Large intestine (tissue), 3 donors: ENCODE measurements around the gene RNLS. TPM values are rescaled to one million over a fixed set of nuclear protein-coding genes. Genes with fewer than 3 reads are reported as not detected.

ENCODE experiments used
- DNase-seq, 2 donors: peaks; one replicate each; pipeline versions ENCODE4 v3.0.0 to v3.0.0-alpha.2; 2013
- H3K27ac ChIP-seq: one replicate; pipeline ENCODE4 v1.5.1; 2013; ENCODE audit warnings: low read length
- H3K27me3 ChIP-seq: 2 replicates; pipeline ENCODE4 v1.6.1; 2013; ENCODE audit warnings: low read length; ENCODE audit not compliant: control insufficient read depth, insufficient read depth
- H3K36me3 ChIP-seq: 2 replicates; pipeline ENCODE4 v1.6.1; 2013; ENCODE audit warnings: low read length; ENCODE audit not compliant: control insufficient read depth, insufficient read depth
- H3K4me1 ChIP-seq: one replicate; pipeline ENCODE4 v1.6.1; 2013; ENCODE audit warnings: low read length; ENCODE audit not compliant: control insufficient read depth, insufficient read depth
- H3K4me3 ChIP-seq: one replicate; pipeline ENCODE4 v1.5.1; 2013; ENCODE audit warnings: low read length
- H3K9me3 ChIP-seq: one replicate; pipeline ENCODE4 v1.6.1; 2013; ENCODE audit warnings: mild to moderate bottlenecking, low read depth, low read length, moderate library complexity; ENCODE audit not compliant: control insufficient read depth
- WGBS: methylation state at CpG from one replicate; pipeline ENCODE4 v1.1.5; 2013; ENCODE audit warnings: low lambda C conversion rate; ENCODE audit not compliant: insufficient coverage; 5-methylcytosine and 5-hydroxymethylcytosine counted together
- polyA plus RNA-seq: library from polyadenylated mRNA; unstranded; fragments of 120-200 nt; gene quantifications from one replicate; pipeline ENCODE4 v1.2.1, GENCODE V29; 2013

Gene RNLS
- polyA plus RNA-seq, 1 donor: 19.5 TPM

- WGBS: 83% methylated on average over 1 of the region's 2 CpGs
These were observed 346.9 kb downstream of the RNLS start for GRCh38 chr10:88236121-88236743.

GRCh38 chr10:88234297-88234696 is 348.8 kb downstream of the RNLS start:
- Histone ChIP-seq H3K27me3 (no peaks in the 10 kb centered on the region), H3K4me1 (no peaks in the 10 kb centered on the region), H3K36me3 (no peaks in the 10 kb centered on the region), H3K27ac (no peak overlapping the region), H3K4me3 (no peak overlapping the region), H3K9me3 (no peaks in the 10 kb centered on the region)
- no peak for DNase-seq
- WGBS: 80% methylated on average over 1 of the region's 4 CpGs

More at GRCh38 chr10:88236121-88236743, 346.9 kb downstream of the RNLS start:
- Histone ChIP-seq H3K27me3 (no peaks in the 10 kb centered on the region), H3K9me3 (no peaks in the 10 kb centered on the region), H3K36me3 (no peaks in the 10 kb centered on the region), H3K4me1 (no peaks in the 10 kb centered on the region), H3K27ac (no peak overlapping the region), H3K4me3 (no peak overlapping the region)
- no peak for DNase-seq

- DNase-seq: no peak
- Histone ChIP-seq H3K27me3 (no peaks in the 10 kb centered on the region), H3K27ac (no peak overlapping the region), H3K9me3 (no peaks in the 10 kb centered on the region), H3K36me3 (no peaks in the 10 kb centered on the region), H3K4me1 (no peaks in the 10 kb centered on the region), H3K4me3 (no peak overlapping the region)
- no CpG with 5 or more reads among the region's 6 CpGs for WGBS
These were observed 349.2 kb downstream of the RNLS start for GRCh38 chr10:88233870-88234269.

GRCh38 chr10:88232983-88233543 is 350.1 kb downstream of the RNLS start:
- Histone ChIP-seq H3K4me1 (no peaks in the 10 kb centered on the region), H3K27me3 (no peaks in the 10 kb centered on the region), H3K4me3 (no peak overlapping the region), H3K9me3 (no peaks in the 10 kb centered on the region), H3K27ac (no peak overlapping the region), H3K36me3 (no peaks in the 10 kb centered on the region)
- no CpG with 5 or more reads among the region's 7 CpGs for WGBS
- no peak for DNase-seq

- DNase-seq: no peak
These were observed 350.9 kb downstream of the RNLS start for GRCh38 chr10:88232029-88232895.

GRCh38 chr10:88230251-88230650 is 352.9 kb downstream of the RNLS start:
- H3K27me3 ChIP-seq: no peaks in the 10 kb centered on the region
- H3K4me1 ChIP-seq: no peaks in the 10 kb centered on the region
- no peaks in the 10 kb centered on the region for H3K36me3 ChIP-seq
- H3K27ac ChIP-seq: no peak overlapping the region
- no peak overlapping the region for H3K4me3 ChIP-seq
- WGBS: 29% methylated on average over 3 of the region's 8 CpGs
- DNase-seq: no peak
- no peaks in the 10 kb centered on the region for H3K9me3 ChIP-seq

More at GRCh38 chr10:88232029-88232895, 350.9 kb downstream of the RNLS start:
- H3K4me1 ChIP-seq: no peaks in the 10 kb centered on the region
- no peaks in the 10 kb centered on the region for H3K36me3 ChIP-seq
- no peaks in the 10 kb centered on the region for H3K27me3 ChIP-seq
- WGBS: 100% methylated on average over 1 of the region's 5 CpGs
- no peaks in the 10 kb centered on the region for H3K9me3 ChIP-seq
- H3K27ac ChIP-seq: no peak overlapping the region
- H3K4me3 ChIP-seq: no peak overlapping the region

- no peaks in the 10 kb centered on the region for H3K27me3 ChIP-seq
- H3K4me3 ChIP-seq: no peak overlapping the region
- no peaks in the 10 kb centered on the region for H3K9me3 ChIP-seq
- no CpG with 5 or more reads among the region's 4 CpGs for WGBS
- DNase-seq: no peak
- no peak overlapping the region for H3K27ac ChIP-seq
- no peaks in the 10 kb centered on the region for H3K36me3 ChIP-seq
- no peaks in the 10 kb centered on the region for H3K4me1 ChIP-seq
These were observed 355.0 kb downstream of the RNLS start for GRCh38 chr10:88228130-88228529.

- Histone ChIP-seq H3K4me1 (no peaks in the 10 kb centered on the region), H3K27me3 (no peaks in the 10 kb centered on the region), H3K27ac (no peak overlapping the region), H3K4me3 (no peak overlapping the region), H3K36me3 (no peaks in the 10 kb centered on the region), H3K9me3 (no peaks in the 10 kb centered on the region)
- DNase-seq: peak; percentile 19 to 47
- WGBS: no CpG with 5 or more reads among the region's 8 CpGs
These were observed 355.6 kb downstream of the RNLS start for GRCh38 chr10:88227342-88228018.

- H3K27me3 ChIP-seq: no peaks in the 10 kb centered on the region
- no peak overlapping the region for H3K27ac ChIP-seq
These were observed 356.2 kb downstream of the RNLS start for GRCh38 chr10:88226891-88227290.

GRCh38 chr10:88226071-88226659 is 357.0 kb downstream of the RNLS start:
- H3K36me3 ChIP-seq: no peaks in the 10 kb centered on the region
- H3K4me3 ChIP-seq: no peak overlapping the region
- DNase-seq: no peak
- H3K27me3 ChIP-seq: no peaks in the 10 kb centered on the region
- WGBS: 20% methylated on average over 1 of the region's 2 CpGs
- H3K4me1 ChIP-seq: no peaks in the 10 kb centered on the region
- H3K9me3 ChIP-seq: no peaks in the 10 kb centered on the region
- H3K27ac ChIP-seq: no peak overlapping the region

More at GRCh38 chr10:88226891-88227290, 356.2 kb downstream of the RNLS start:
- DNase-seq: no peak
- no peaks in the 10 kb centered on the region for H3K36me3 ChIP-seq
- no CpG with 5 or more reads among the region's 1 CpG for WGBS
- H3K4me1 ChIP-seq: no peaks in the 10 kb centered on the region
- H3K4me3 ChIP-seq: no peak overlapping the region
- no peaks in the 10 kb centered on the region for H3K9me3 ChIP-seq
